HCT116 (cell line): ENCODE data around the gene MGAM2.

Experiments
- CTCF ChIP-seq, 3 experiments: fragments of 200-600 bp in 1 of 3; sonication (generic) in 1 of 3; IDR thresholded peaks in 2 of 3; conservative IDR thresholded peaks in 1 of 3; 2 replicates each; pipeline ENCODE4 v1.5.1; 2012 to 2017; ENCODE audit warnings: low read depth in 2 of 3, low read length in 2 of 3, antibody characterized with exemption in 1 of 3, borderline replicate concordance in 1 of 3, control low read depth in 1 of 3, mild to moderate bottlenecking in 1 of 3, mixed read lengths in 1 of 3, mixed run types in 1 of 3, moderate library complexity in 1 of 3; ENCODE audit not compliant: insufficient read depth in 1 of 3
- EZH2phosphoT487 ChIP-seq: fragments of 200-600 bp; IDR thresholded peaks from 2 replicates; pipeline ENCODE4 v1.6.1; 2018; ENCODE audit warnings: antibody characterized with exemption, borderline replicate concordance
- JUND ChIP-seq: IDR thresholded peaks from 2 replicates; pipeline ENCODE4 v1.6.1; 2012
- REST ChIP-seq: IDR thresholded peaks from 2 replicates; pipeline ENCODE4 v1.6.1; 2012; ENCODE audit warnings: low read depth
- SP1 ChIP-seq: IDR thresholded peaks from 2 replicates; pipeline ENCODE4 v1.6.1; 2012; ENCODE audit warnings: low read depth
- YY1 ChIP-seq: IDR thresholded peaks from 2 replicates; pipeline ENCODE4 v1.6.1; 2011; ENCODE audit warnings: low read length, low read depth, moderate library complexity, mild to moderate bottlenecking; ENCODE audit not compliant: insufficient replicate concordance; ENCODE audit errors: extremely low read depth
- ZBTB33 ChIP-seq: IDR thresholded peaks from 2 replicates; pipeline ENCODE4 v1.6.1; 2011; ENCODE audit warnings: mild to moderate bottlenecking, low read length, moderate library complexity; ENCODE audit not compliant: insufficient replicate concordance; ENCODE audit errors: extremely low read depth

GRCh38 chr7:142110638-142111037, 880 bp upstream of the MGAM2 start:
- TF ChIP-seq CTCF (IDR thresholded peaks at IDR 0.05 in 2 of 3, conservative IDR thresholded peaks at IDR 0.05 in 1 of 3; ENCODE audit: borderline replicate concordance in 1 of 3, insufficient read depth in 1 of 3, low read depth in 2 of 3, low read length in 2 of 3) (peak in 1 of 3 experiments; percentile 23; a peak in 1 of 6 replicates), SP1 (no peak), YY1 (no peak), REST (no peak), JUND (no peak), EZH2phosphoT487 (no peak), ZBTB33 (no peak)
